Measurements from ENCODE around the gene C3orf18.

The C3orf18 gene

GRCh38 chr3:50567011-50567385, 549 bp downstream of the C3orf18 start:
- no peak for TF ChIP-seq MYC (IDR thresholded peaks at IDR 0.05; ENCODE audit: low read depth, low read length)
- TF ChIP-seq CTCF (IDR thresholded peaks at IDR 0.05; ENCODE audit: low read depth, low read length) = no peak
- no peak for TF ChIP-seq POLR2A (IDR thresholded peaks at IDR 0.05; ENCODE audit: extremely low read depth, insufficient read length)
- TF ChIP-seq MAX (IDR thresholded peaks at IDR 0.05; ENCODE audit: low read depth, low read length) = no peak
- H3K4me3 ChIP-seq (ENCODE audit: low read depth, low read length) = peak overlapping the region; percentile 40
- no peak for DNase-seq (ENCODE audit: low read depth)

GRCh38 chr3:50564321-50564720, 3.2 kb downstream of the C3orf18 start:
- no peak overlapping the region for H3K4me3 ChIP-seq (ENCODE audit: low read depth, low read length)
- TF ChIP-seq MYC (IDR thresholded peaks at IDR 0.05; ENCODE audit: low read depth, low read length) (no peak), CTCF (IDR thresholded peaks at IDR 0.05; ENCODE audit: low read depth, low read length) (no peak)
- DNase-seq (ENCODE audit: low read depth) = no peak

GRCh38 chr3:50563867-50564266, 3.7 kb downstream of the C3orf18 start:
- no peak overlapping the region for H3K4me3 ChIP-seq (ENCODE audit: low read depth, low read length)
- no peak for TF ChIP-seq POLR2A (IDR thresholded peaks at IDR 0.05; ENCODE audit: extremely low read depth, insufficient read length)
- TF ChIP-seq MAX (IDR thresholded peaks at IDR 0.05; ENCODE audit: low read depth, low read length) = no peak
- TF ChIP-seq CTCF (IDR thresholded peaks at IDR 0.05; ENCODE audit: low read depth, low read length) = no peak
- no peak for TF ChIP-seq MYC (IDR thresholded peaks at IDR 0.05; ENCODE audit: low read depth, low read length)
- DNase-seq (ENCODE audit: low read depth) = no peak

- H3K4me3 ChIP-seq (ENCODE audit: low read depth, low read length) = no peak overlapping the region
- no peak for TF ChIP-seq CTCF (IDR thresholded peaks at IDR 0.05; ENCODE audit: low read depth, low read length)
- TF ChIP-seq MYC (IDR thresholded peaks at IDR 0.05; ENCODE audit: low read depth, low read length) = no peak
- TF ChIP-seq POLR2A (IDR thresholded peaks at IDR 0.05; ENCODE audit: extremely low read depth, insufficient read length) = no peak
- TF ChIP-seq MAX (IDR thresholded peaks at IDR 0.05; ENCODE audit: low read depth, low read length) = no peak
- no peak for DNase-seq (ENCODE audit: low read depth)
These were observed 4.7 kb downstream of the C3orf18 start for GRCh38 chr3:50562861-50563260.

- DNase-seq (ENCODE audit: low read depth) = no peak
- no peak for TF ChIP-seq POLR2A (IDR thresholded peaks at IDR 0.05; ENCODE audit: extremely low read depth, insufficient read length)
- TF ChIP-seq MAX (IDR thresholded peaks at IDR 0.05; ENCODE audit: low read depth, low read length) = no peak
- no peak for TF ChIP-seq MYC (IDR thresholded peaks at IDR 0.05; ENCODE audit: low read depth, low read length)
- no peak for TF ChIP-seq CTCF (IDR thresholded peaks at IDR 0.05; ENCODE audit: low read depth, low read length)
- no peak overlapping the region for H3K4me3 ChIP-seq (ENCODE audit: low read depth, low read length)
These were observed 7.8 kb downstream of the C3orf18 start for GRCh38 chr3:50559702-50560101.

GRCh38 chr3:50557915-50558314, 9.6 kb downstream of the C3orf18 start:
- no peak for DNase-seq (ENCODE audit: low read depth)
- H3K4me3 ChIP-seq (ENCODE audit: low read depth, low read length) = no peak overlapping the region
- TF ChIP-seq MAX (IDR thresholded peaks at IDR 0.05; ENCODE audit: low read depth, low read length) = no peak
- no peak for TF ChIP-seq MYC (IDR thresholded peaks at IDR 0.05; ENCODE audit: low read depth, low read length)
- no peak for TF ChIP-seq POLR2A (IDR thresholded peaks at IDR 0.05; ENCODE audit: extremely low read depth, insufficient read length)
- TF ChIP-seq CTCF (IDR thresholded peaks at IDR 0.05; ENCODE audit: low read depth, low read length) = no peak

All from NB4 (cell line).